Measurements from ENCODE around the gene ACER3. TPM values are rescaled to one million over a fixed set of nuclear protein-coding genes. Genes with fewer than 3 reads are reported as not detected.
"Not testable (repeated sequence)": the region's sequence is repeated elsewhere in the genome, so short reads cannot be mapped to it uniquely, and the experiment has no call there.

Gene ACER3
- polyA plus RNA-seq, 3 donors: 22.9 to 45.4 (median 23.6) TPM

- Mint-ChIP-seq H3K27ac (no peak overlapping the region), H3K36me3 (peaks cover 0 to 4% of the 10 kb centered on the region in 2 donors), H3K4me3 (no peak overlapping the region), H3K9me3 (peaks cover 18 to 33% (median 29%) of the 10 kb centered on the region in 7 donors), H3K27me3 (ENCODE audit: low read depth in 3 of 3) (peaks cover 0 to 7% (median 0%) of the 10 kb centered on the region in 3 donors), H3K4me1 (peaks cover 5% of the 10 kb centered on the region)
- H3K9ac ChIP-seq (ENCODE audit: insufficient read depth, low read length, poor library complexity, severe bottlenecking): no peak overlapping the region
- H4K20me1 ChIP-seq (ENCODE audit: insufficient read depth, low read length): no peaks in the 10 kb centered on the region
- H3K79me2 ChIP-seq (ENCODE audit: insufficient read depth, low read length): no peaks in the 10 kb centered on the region
- TF ChIP-seq CTCF (IDR thresholded peaks at IDR 0.05): no peak
- H3K4me3 ChIP-seq (replicated peaks in 1 of 3; ENCODE audit: low read depth in 2 of 3, low read length in 3 of 3): no peak overlapping the region
- 93% methylated on average over 2 of the region's 2 CpGs for WGBS (ENCODE audit: insufficient coverage)
- no peak overlapping the region for H3K4me2 ChIP-seq (replicated peaks; ENCODE audit: extremely low read depth, low read length, poor library complexity, severe bottlenecking)
- no peak for DNase-seq
- H3K27ac ChIP-seq (ENCODE audit: low read depth in 1 of 2, low read length in 2 of 2): no peak overlapping the region
- H3K36me3 ChIP-seq (replicated peaks in 1 of 2; ENCODE audit: control insufficient read depth in 1 of 2, insufficient read depth in 2 of 2, low read length in 2 of 2): no peaks in the 10 kb centered on the region
- intact Hi-C loops (cut with micrococcal nuclease): loop anchor here in 1 of 2 donors (10.0 kb wide), 1 partner anchor 50 kb away; the partner anchor contains the start of gene ACER3
- H2AFZ ChIP-seq (ENCODE audit: insufficient read depth, low read depth, low read length, poor library complexity, severe bottlenecking): no peak overlapping the region
- peaks cover 3 to 6% of the 10 kb centered on the region in 2 donors for H3K4me1 ChIP-seq (ENCODE audit: control insufficient read depth in 1 of 2, insufficient read depth in 2 of 2, low read length in 2 of 2)
- peaks cover 27 to 37% of the 10 kb centered on the region in 2 donors for H3K9me3 ChIP-seq (replicated peaks in 1 of 2; ENCODE audit: control insufficient read depth in 1 of 2, insufficient read depth in 1 of 2, low read length in 2 of 2)
- no peaks in the 10 kb centered on the region for H3K27me3 ChIP-seq (ENCODE audit: control insufficient read depth in 2 of 2, insufficient read depth in 2 of 2, low read length in 2 of 2)
Observed at GRCh38 chr11:76814414-76814813, 46.3 kb upstream of the ACER3 start.

- not testable (repeated sequence) for H3K4me2 ChIP-seq (replicated peaks; ENCODE audit: extremely low read depth, low read length, poor library complexity, severe bottlenecking); H3K36me3 ChIP-seq (replicated peaks in 1 of 2; ENCODE audit: control insufficient read depth in 1 of 2, insufficient read depth in 2 of 2, low read length in 2 of 2); H3K4me3 ChIP-seq (replicated peaks in 1 of 3; ENCODE audit: low read depth in 2 of 3, low read length in 3 of 3); H3K79me2 ChIP-seq (ENCODE audit: insufficient read depth, low read length); H4K20me1 ChIP-seq (ENCODE audit: insufficient read depth, low read length); H3K9ac ChIP-seq (ENCODE audit: insufficient read depth, low read length, poor library complexity, severe bottlenecking); H3K27me3 ChIP-seq (ENCODE audit: control insufficient read depth in 2 of 2, insufficient read depth in 2 of 2, low read length in 2 of 2); H3K36me3 Mint-ChIP-seq; H2AFZ ChIP-seq (ENCODE audit: insufficient read depth, low read depth, low read length, poor library complexity, severe bottlenecking); H3K27ac ChIP-seq (ENCODE audit: low read depth in 1 of 2, low read length in 2 of 2); DNase-seq; H3K27me3 Mint-ChIP-seq (ENCODE audit: low read depth in 3 of 3); H3K4me3 Mint-ChIP-seq; H3K27ac Mint-ChIP-seq
- Histone ChIP-seq H3K9me3 (replicated peaks in 1 of 2; ENCODE audit: control insufficient read depth in 1 of 2, insufficient read depth in 1 of 2, low read length in 2 of 2) (peaks cover 27 to 37% of the 10 kb centered on the region in 2 donors), H3K4me1 (ENCODE audit: control insufficient read depth in 1 of 2, insufficient read depth in 2 of 2, low read length in 2 of 2) (peaks cover 11 to 14% of the 10 kb centered on the region in 2 donors)
- intact Hi-C loops (cut with micrococcal nuclease): loop anchor here in 1 of 2 donors (10.0 kb wide), 1 partner anchor 49 kb away; the partner anchor contains the start of gene ACER3
- WGBS (ENCODE audit: insufficient coverage): 96% methylated on average over 4 of the region's 7 CpGs
- Mint-ChIP-seq H3K4me1 (peaks cover 13% of the 10 kb centered on the region), H3K9me3 (peaks cover 18 to 37% (median 30%) of the 10 kb centered on the region in 7 donors)
Observed at GRCh38 chr11:76815678-76816077, 45.0 kb upstream of the ACER3 start.

Measured in CD14-positive monocyte (primary cell).